Measurements from ENCODE around the gene EGFR.

- TF ChIP-seq EZH2 (IDR thresholded peaks at IDR 0.05; ENCODE audit: borderline replicate concordance, insufficient read depth, low read length, poor library complexity, severe bottlenecking) (no peak), CTCF (IDR thresholded peaks at IDR 0.05; ENCODE audit: poor library complexity, severe bottlenecking) (no peak), POLR2AphosphoS5 (IDR thresholded peaks at IDR 0.05) (no peak), EP300 (conservative IDR thresholded peaks at IDR 0.05; ENCODE audit: poor library complexity, severe bottlenecking) (no peak), RAD21 (conservative IDR thresholded peaks at IDR 0.05) (no peak), REST (IDR thresholded peaks at IDR 0.05; ENCODE audit: borderline replicate concordance) (no peak), TAF1 (IDR thresholded peaks at IDR 0.05; ENCODE audit: low read depth) (no peak), SMC3 (conservative IDR thresholded peaks at IDR 0.05; ENCODE audit: poor library complexity) (no peak), MXI1 (conservative IDR thresholded peaks at IDR 0.05; ENCODE audit: poor library complexity, severe bottlenecking) (no peak)
Measured at GRCh38 chr7:55239406-55239805, 220.6 kb downstream of the EGFR start.

All from neural cell (in vitro differentiated cells).